ENCODE measurements around the gene MED13L. TPM values are rescaled to one million over a fixed set of nuclear protein-coding genes. Genes with fewer than 3 reads are reported as not detected.

MED13L gene
- total RNA-seq, 4 donors from 2014 or later: 158 to 247 (median 166) TPM

GRCh38 chr12:116278279-116278626 is 760 bp upstream of the MED13L start:
- DNase-seq (ENCODE audit: low spot score in 2 of 2): no peak
- 47 to 49% methylated on average over 8 of the region's 8 CpGs for WGBS, 2 donors
- TF ChIP-seq POLR2A (IDR thresholded peaks at IDR 0.05): no peak
- TF ChIP-seq, protein P1, sequence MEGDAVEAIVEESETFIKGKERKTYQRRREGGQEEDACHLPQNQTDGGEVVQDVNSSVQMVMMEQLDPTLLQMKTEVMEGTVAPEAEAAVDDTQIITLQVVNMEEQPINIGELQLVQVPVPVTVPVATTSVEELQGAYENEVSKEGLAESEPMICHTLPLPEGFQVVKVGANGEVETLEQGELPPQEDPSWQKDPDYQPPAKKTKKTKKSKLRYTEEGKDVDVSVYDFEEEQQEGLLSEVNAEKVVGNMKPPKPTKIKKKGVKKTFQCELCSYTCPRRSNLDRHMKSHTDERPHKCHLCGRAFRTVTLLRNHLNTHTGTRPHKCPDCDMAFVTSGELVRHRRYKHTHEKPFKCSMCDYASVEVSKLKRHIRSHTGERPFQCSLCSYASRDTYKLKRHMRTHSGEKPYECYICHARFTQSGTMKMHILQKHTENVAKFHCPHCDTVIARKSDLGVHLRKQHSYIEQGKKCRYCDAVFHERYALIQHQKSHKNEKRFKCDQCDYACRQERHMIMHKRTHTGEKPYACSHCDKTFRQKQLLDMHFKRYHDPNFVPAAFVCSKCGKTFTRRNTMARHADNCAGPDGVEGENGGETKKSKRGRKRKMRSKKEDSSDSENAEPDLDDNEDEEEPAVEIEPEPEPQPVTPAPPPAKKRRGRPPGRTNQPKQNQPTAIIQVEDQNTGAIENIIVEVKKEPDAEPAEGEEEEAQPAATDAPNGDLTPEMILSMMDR (IDR thresholded peaks at IDR 0.05): no peak
- intact Hi-C loops (cut with DNase I; ENCODE audit: low total_unique reads): loop anchor here (10.0 kb wide), 1 partner anchor 317 kb away; no protein-coding TSS in a partner anchor
- no peak overlapping the region for H3K4me3 ChIP-seq (ENCODE audit: low read depth, poor library complexity, severe bottlenecking)

GRCh38 chr12:116276652-116277466 is 634 bp downstream of the MED13L start:
- TF ChIP-seq POLR2A (IDR thresholded peaks at IDR 0.05): no peak
- intact Hi-C loops (cut with DNase I; ENCODE audit: low total_unique reads): loop anchor here (10.0 kb wide), 1 partner anchor 318 kb away; no protein-coding TSS in a partner anchor
- peak overlapping the region; percentile 74 for H3K4me3 ChIP-seq (ENCODE audit: low read depth, poor library complexity, severe bottlenecking)
- peak; percentile 65 to 95 for DNase-seq (ENCODE audit: low spot score in 2 of 2)
- 0 to 1% methylated on average over 37 to 42 of the region's 104 CpGs for WGBS, 2 donors

GRCh38 chr12:116274551-116275375 is 2.7 kb downstream of the MED13L start:
- WGBS, 2 donors: 29 to 31% methylated on average over 5 of the region's 5 CpGs
- no peak overlapping the region for H3K4me3 ChIP-seq (ENCODE audit: low read depth, poor library complexity, severe bottlenecking)
- DNase-seq (ENCODE audit: low spot score in 2 of 2): no peak
- intact Hi-C loops (cut with DNase I; ENCODE audit: low total_unique reads): loop anchor here (10.0 kb wide), 1 partner anchor 320 kb away; no protein-coding TSS in a partner anchor
- TF ChIP-seq, protein P1 (IDR thresholded peaks at IDR 0.05): no peak
- TF ChIP-seq POLR2A (IDR thresholded peaks at IDR 0.05): no peak

GRCh38 chr12:116273813-116274550 is 3.5 kb downstream of the MED13L start:
- 27% methylated on average over 4 of the region's 4 CpGs for WGBS, 2 donors
- H3K4me3 ChIP-seq (ENCODE audit: low read depth, poor library complexity, severe bottlenecking): no peak overlapping the region
- intact Hi-C loops (cut with DNase I; ENCODE audit: low total_unique reads): loop anchor here (10.0 kb wide), 1 partner anchor 321 kb away; no protein-coding TSS in a partner anchor
- DNase-seq (ENCODE audit: low spot score in 2 of 2): no peak
- TF ChIP-seq, protein P1 (IDR thresholded peaks at IDR 0.05): no peak

DNA sequence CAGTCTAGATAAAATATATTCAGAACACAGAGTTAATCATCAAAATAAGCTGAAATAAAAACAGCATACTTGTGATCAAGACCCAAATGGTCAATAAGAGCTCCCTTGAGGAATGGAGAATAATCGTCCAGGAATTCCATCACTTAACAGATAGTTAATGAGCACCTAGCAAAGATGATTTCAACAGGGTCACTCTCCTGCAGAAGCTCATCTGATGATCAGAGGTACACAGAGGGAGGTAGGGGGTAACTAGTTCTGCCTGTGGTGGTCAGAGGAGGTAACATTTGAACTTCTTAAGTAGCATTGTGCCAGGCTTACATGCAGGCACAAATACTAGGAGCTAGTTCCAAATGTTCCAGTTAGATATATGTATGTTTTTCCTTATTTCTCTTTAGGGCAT is 9.5 kb downstream of the MED13L start:
- intact Hi-C loops (cut with DNase I; ENCODE audit: low total_unique reads): no loop called here
- DNase-seq (ENCODE audit: low spot score in 2 of 2): no peak
- H3K4me3 ChIP-seq (ENCODE audit: low read depth, poor library complexity, severe bottlenecking): no peak overlapping the region
- TF ChIP-seq, protein P1 (IDR thresholded peaks at IDR 0.05): no peak
- TF ChIP-seq POLR2A (IDR thresholded peaks at IDR 0.05): no peak
- 13 to 30% methylated on average over 1 of the region's 1 CpG for WGBS, 2 donors

All from lower leg skin (tissue), 4 donors.